ENCODE results near the gene IQSEC3. TPM values are rescaled to one million over a fixed set of nuclear protein-coding genes. Genes with fewer than 3 reads are reported as not detected.

Gene IQSEC3
- total RNA-seq, 1 donor from 2014 or later = 1.3 TPM

- no peak overlapping the region for H3K4me3 ChIP-seq (ENCODE audit: low read depth, low read length)
- TF ChIP-seq CTCF (conservative IDR thresholded peaks at IDR 0.05; ENCODE audit: low read depth, low read length) = no peak
- DNase-seq (ENCODE audit: low read depth) = no peak
These were observed 105.4 kb downstream of the IQSEC3 start for GRCh38 chr12:171743-172676.

- no peak for TF ChIP-seq CTCF (conservative IDR thresholded peaks at IDR 0.05; ENCODE audit: low read depth, low read length)
- DNase-seq (ENCODE audit: low read depth) = no peak
- no peak overlapping the region for H3K4me3 ChIP-seq (ENCODE audit: low read depth, low read length)
These were observed 106.2 kb downstream of the IQSEC3 start for GRCh38 chr12:172732-173161.

- no peak overlapping the region for H3K4me3 ChIP-seq (ENCODE audit: low read depth, low read length)
- DNase-seq (ENCODE audit: low read depth) = no peak
- TF ChIP-seq CTCF (conservative IDR thresholded peaks at IDR 0.05; ENCODE audit: low read depth, low read length) = no peak
These were observed 107.6 kb downstream of the IQSEC3 start for GRCh38 chr12:174124-174523.

- no peak for TF ChIP-seq CTCF (conservative IDR thresholded peaks at IDR 0.05; ENCODE audit: low read depth, low read length)
- DNase-seq (ENCODE audit: low read depth) = no peak
- no peak overlapping the region for H3K4me3 ChIP-seq (ENCODE audit: low read depth, low read length)
These were observed 108.0 kb downstream of the IQSEC3 start for GRCh38 chr12:174596-174995.

- no peak for TF ChIP-seq CTCF (conservative IDR thresholded peaks at IDR 0.05; ENCODE audit: low read depth, low read length)
- no peak for DNase-seq (ENCODE audit: low read depth)
- no peak overlapping the region for H3K4me3 ChIP-seq (ENCODE audit: low read depth, low read length)
These were observed 108.7 kb downstream of the IQSEC3 start for GRCh38 chr12:175250-175649.

- no peak for DNase-seq (ENCODE audit: low read depth)
- H3K4me3 ChIP-seq (ENCODE audit: low read depth, low read length) = no peak overlapping the region
- TF ChIP-seq CTCF (conservative IDR thresholded peaks at IDR 0.05; ENCODE audit: low read depth, low read length) = no peak
These were observed 109.2 kb downstream of the IQSEC3 start for GRCh38 chr12:175759-176158.

Data from epithelial cell of proximal tubule (primary cell).